GM12873 (cell line): ENCODE data around the gene AGPS.

Experiments
- CTCF ChIP-seq: IDR thresholded peaks from 2 replicates; pipeline ENCODE4 v1.5.1; 2012; ENCODE audit warnings: low read depth, mild to moderate bottlenecking, moderate library complexity, low read length, control low read depth; ENCODE audit not compliant: insufficient read depth; ENCODE audit errors: missing control alignments

The AGPS gene

GRCh38 chr2:177394594-177394973 is 2.0 kb downstream of the AGPS start:
- TF ChIP-seq CTCF, result no peak

GRCh38 chr2:177395351-177396065 is 2.9 kb downstream of the AGPS start:
- TF ChIP-seq CTCF, result no peak

GRCh38 chr2:177396703-177397460 is 4.3 kb downstream of the AGPS start:
- no peak for TF ChIP-seq CTCF

- no peak for TF ChIP-seq CTCF
These were observed 5.1 kb downstream of the AGPS start for GRCh38 chr2:177397481-177398289.

- no peak for TF ChIP-seq CTCF
These were observed 5.7 kb downstream of the AGPS start for GRCh38 chr2:177398290-177398683.

GRCh38 chr2:177398791-177399190 is 6.2 kb downstream of the AGPS start:
- TF ChIP-seq CTCF, result no peak

- TF ChIP-seq CTCF, result no peak
These were observed 6.8 kb downstream of the AGPS start for GRCh38 chr2:177399376-177399775.
